ENCODE measurements around the gene WDPCP. TPM values are rescaled to one million over a fixed set of nuclear protein-coding genes. Genes with fewer than 3 reads are reported as not detected.

Gene WDPCP
- total and polyA plus RNA-seq, 2 of the 13 experiments (the other 11 are each of a cell fraction or from before 2014, with no cell fraction given): 2.9 to 5.2 TPM

GRCh38 chr2:63596401-63596883, 8.2 kb upstream of the WDPCP start:
- H3K36me3 ChIP-seq (replicated peaks in 1 of 2; ENCODE audit: control insufficient read depth in 1 of 2, insufficient read depth in 2 of 2, low read length in 2 of 2): peaks cover 10 to 53% of the 10 kb centered on the region in 2 experiments; a peak in 4 of 5 replicates
- WGBS (ENCODE audit: low lambda C conversion rate): 23% methylated on average over 2 of the region's 2 CpGs
- POLR2A ChIA-PET: interaction anchor here (2.2 kb wide), 1 partner anchor 8 kb away, joined by 14 read pairs; the partner anchor contains the start of genes MDH1 and WDPCP
- TF ChIP-seq MED1 (CRISPR knock-in tag; IDR thresholded peaks at IDR 0.05): no peak
- no peak for TF ChIP-seq FOXP1 (IDR thresholded peaks at IDR 0.05)
- peak; percentile 48; the same call in 1 of the 2 replicates for TF ChIP-seq FOXP1 (CRISPR knock-in tag; IDR thresholded peaks at IDR 0.05)
- TF ChIP-seq TEF (CRISPR knock-in tag; IDR thresholded peaks at IDR 0.05): peak; percentile 66; the same call in 1 of the 2 replicates
- TF ChIP-seq SAP130 (CRISPR knock-in tag; IDR thresholded peaks at IDR 0.05; ENCODE audit: low read depth): peak; percentile 43
- TF ChIP-seq ZNF292 (CRISPR knock-in tag; IDR thresholded peaks at IDR 0.05; ENCODE audit: borderline replicate concordance, low read depth): peak; percentile 38; the same call in 1 of the 2 replicates
- TF ChIP-seq ZNF513 (CRISPR knock-in tag; conservative IDR thresholded peaks at IDR 0.05): no peak
- no peak for TF ChIP-seq IKZF1 (IDR thresholded peaks at IDR 0.05)
- TF ChIP-seq IRF9 (CRISPR knock-in tag; IDR thresholded peaks at IDR 0.05; ENCODE audit: borderline replicate concordance): no peak
- peak in 1 of 2 experiments; percentile 77; a peak in 1 of 4 replicates for TF ChIP-seq ATF4 (CRISPR knock-in tag; IDR thresholded peaks at IDR 0.05)
- TF ChIP-seq PPARG (CRISPR knock-in tag; conservative IDR thresholded peaks at IDR 0.05): peak; percentile 32; the same call in 1 of the 2 replicates
- TF ChIP-seq ZNF597 (CRISPR knock-in tag; IDR thresholded peaks at IDR 0.05): no peak
- TF ChIP-seq SOX13 (IDR thresholded peaks at IDR 0.05): no peak
- peak in 1 of 2 experiments; percentile 83; a peak in 2 of 4 replicates for TF ChIP-seq SOX13 (CRISPR knock-in tag; conservative IDR thresholded peaks at IDR 0.05 in 1 of 2, IDR thresholded peaks at IDR 0.05 in 1 of 2)
- peak; percentile 67; the same call in 1 of the 2 replicates for TF ChIP-seq ZBTB21 (CRISPR knock-in tag; IDR thresholded peaks at IDR 0.05)
- TF ChIP-seq ZSCAN9 (CRISPR knock-in tag; IDR thresholded peaks at IDR 0.05; ENCODE audit: borderline replicate concordance): peak; percentile 68; the same call in 1 of the 2 replicates
- no peak for TF ChIP-seq TFDP1 (CRISPR knock-in tag; IDR thresholded peaks at IDR 0.05; ENCODE audit: borderline replicate concordance)
- TF ChIP-seq CHD4 (IDR thresholded peaks at IDR 0.05; ENCODE audit: borderline replicate concordance, low read length): no peak
- peak; percentile 47 for TF ChIP-seq ISL2 (CRISPR knock-in tag; IDR thresholded peaks at IDR 0.05)

More at GRCh38 chr2:63596401-63596883, 8.2 kb upstream of the WDPCP start:
- intact Hi-C loops (cut with micrococcal nuclease; ENCODE audit: unreplicated experiment): no loop called here
- peak; percentile 80 for DNase-seq (ENCODE audit: low spot score)
- H2AFZ ChIP-seq (ENCODE audit: low read length): no peak overlapping the region
- H3K4me2 ChIP-seq (ENCODE audit: low read depth, low read length): peak overlapping the region; percentile 35
- H3K4me3 ChIP-seq (replicated peaks in 1 of 3; ENCODE audit: insufficient read depth in 1 of 3, low read depth in 2 of 3, low read length in 3 of 3): no peak overlapping the region
- in situ Hi-C loops (cut with HindIII; ENCODE audit: extremely low pct_ligation_motif_present, low pct_unique_long_range_greater_than_20kb): loop anchor here (10.0 kb wide), 1 partner anchor 278 kb away; no protein-coding TSS in a partner anchor
- H4K20me1 ChIP-seq (ENCODE audit: insufficient read depth, low read length): peaks cover 3% of the 10 kb centered on the region
- no peak for FAIRE-seq
- no peaks in the 10 kb centered on the region for H3K9me3 ChIP-seq (ENCODE audit: low read length)
- BruUV-seq (replicated peaks): no TSS peak
- peak; percentile 92 for ATAC-seq
- peaks cover 45% of the 10 kb centered on the region for H3K4me1 ChIP-seq (ENCODE audit: insufficient read depth, low read length)
- H3K27ac ChIP-seq (ENCODE audit: extremely low read length, insufficient read depth, low read length): peak overlapping the region; percentile 65
- peaks cover 43% of the 10 kb centered on the region for H3K79me2 ChIP-seq (ENCODE audit: insufficient read depth, low read length)
- no peak overlapping the region for H3K9ac ChIP-seq (ENCODE audit: insufficient read depth, low read depth, low read length)
- CTCF ChIA-PET (ENCODE audit: low intra/inter-chr PET ratio, low total read pairs): no interaction called here
- H3K27me3 ChIP-seq (ENCODE audit: control insufficient read depth in 1 of 2, insufficient read depth in 2 of 2, low read length in 2 of 2): no peaks in the 10 kb centered on the region

Measured in HepG2 (cell line).